ENCODE results near the gene TNFRSF21. TPM values are rescaled to one million over a fixed set of nuclear protein-coding genes. Genes with fewer than 3 reads are reported as not detected.

Gene TNFRSF21
- total RNA-seq, 2 experiments from 2014 or later = 28.1 to 36.5 TPM

DNA sequence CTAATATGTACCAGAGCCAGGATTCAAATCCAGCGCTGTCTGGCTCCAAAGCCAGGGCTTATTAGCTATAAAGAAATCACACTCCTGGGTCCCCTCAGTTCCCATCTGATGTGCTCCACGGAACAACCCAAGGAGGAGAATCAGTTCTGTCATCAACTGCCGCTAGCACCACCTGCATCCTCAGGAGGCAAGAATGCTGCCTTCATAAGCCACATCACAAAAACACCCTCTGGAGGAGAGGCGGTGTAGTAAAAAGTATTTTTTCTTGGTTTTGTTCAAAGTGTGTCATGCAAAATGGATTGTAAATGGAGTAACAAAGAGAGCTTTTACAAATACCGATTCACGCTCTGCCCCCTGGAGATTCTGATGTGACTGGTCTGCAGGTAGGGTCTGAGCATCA is 57.1 kb downstream of the TNFRSF21 start:
- H4K20me1 ChIP-seq (ENCODE audit: insufficient read depth, low read length) = no peaks in the 10 kb centered on the region
- ChIA-PET POLR2A (interaction anchor here (0.6 to 1.2 kb wide), 4 partner anchors 10 to 201 kb away, joined by 3 read pairs; no protein-coding TSS in a partner anchor), CTCF (ENCODE audit: unreplicated experiment) (interaction anchor here (0.5 kb wide), 1 partner anchor 158 kb away, joined by 3 read pairs; no protein-coding TSS in a partner anchor)
- no peaks in the 10 kb centered on the region for H3K9me2 ChIP-seq (ENCODE audit: insufficient read depth, low read length)
- H3K4me2 ChIP-seq (ENCODE audit: low read length) = peak overlapping the region; percentile 17; the same call in 1 of the 2 replicates
- intact Hi-C loops (cut with micrococcal nuclease; ENCODE audit: unreplicated experiment) = no loop called here
- H3K27ac ChIP-seq (ENCODE audit: low read depth, low read length, poor library complexity, severe bottlenecking) = peak overlapping the region; percentile 99
- H3K4me3 ChIP-seq (ENCODE audit: low read depth, low read length, poor library complexity, severe bottlenecking) = no peak overlapping the region
- TF ChIP-seq EZH2phosphoT487 (IDR thresholded peaks at IDR 0.05; ENCODE audit: borderline replicate concordance, low read depth, low read length) (no peak), CTCF (conservative IDR thresholded peaks at IDR 0.05; ENCODE audit: low read length) (peak; percentile 63)
- H3K36me3 ChIP-seq (ENCODE audit: insufficient read depth, low read length) = peaks cover 86% of the 10 kb centered on the region
- no peaks in the 10 kb centered on the region; the same call in 1 of the 2 replicates for H3K9me3 ChIP-seq (ENCODE audit: low read length)
- peaks cover 45% of the 10 kb centered on the region; the same call in 1 of the 2 replicates for H3K79me2 ChIP-seq (ENCODE audit: insufficient read depth, low read depth, low read length)
- BruUV-seq (replicated peaks) = no TSS peak
- no peak overlapping the region for H2AFZ ChIP-seq (ENCODE audit: low read length)
- peaks cover 62% of the 10 kb centered on the region for H3K4me1 ChIP-seq (ENCODE audit: insufficient read depth, low read length, poor library complexity, severe bottlenecking)
- DNase-seq (ENCODE audit: low spot score) = peak; percentile 75

GRCh38 chr6:47251396-47251795 is 58.3 kb downstream of the TNFRSF21 start:
- BruUV-seq (replicated peaks) = no TSS peak
- no peaks in the 10 kb centered on the region for H4K20me1 ChIP-seq (ENCODE audit: insufficient read depth, low read length)
- no peaks in the 10 kb centered on the region for H3K9me2 ChIP-seq (ENCODE audit: insufficient read depth, low read length)
- H3K4me3 ChIP-seq (ENCODE audit: low read depth, low read length, poor library complexity, severe bottlenecking) = no peak overlapping the region
- H3K4me1 ChIP-seq (ENCODE audit: insufficient read depth, low read length, poor library complexity, severe bottlenecking) = peaks cover 73% of the 10 kb centered on the region
- H3K4me2 ChIP-seq (ENCODE audit: low read length) = no peak overlapping the region
- no peak for DNase-seq (ENCODE audit: low spot score)
- H3K27ac ChIP-seq (ENCODE audit: low read depth, low read length, poor library complexity, severe bottlenecking) = peak overlapping the region; percentile 99
- ChIA-PET POLR2A (interaction anchor here (0.6 to 2.9 kb wide), 11 partner anchors 9 to 362 kb away, joined by 3 to 16 read pairs (median 4); no protein-coding TSS in a partner anchor), CTCF (ENCODE audit: unreplicated experiment) (no interaction called here)
- intact Hi-C loops (cut with micrococcal nuclease; ENCODE audit: unreplicated experiment) = no loop called here
- peaks cover 75% of the 10 kb centered on the region for H3K36me3 ChIP-seq (ENCODE audit: insufficient read depth, low read length)
- peaks cover 39% of the 10 kb centered on the region; the same call in 1 of the 2 replicates for H3K79me2 ChIP-seq (ENCODE audit: insufficient read depth, low read depth, low read length)
- TF ChIP-seq EZH2phosphoT487 (IDR thresholded peaks at IDR 0.05; ENCODE audit: borderline replicate concordance, low read depth, low read length) = no peak
- no peak for TF ChIP-seq CTCF (conservative IDR thresholded peaks at IDR 0.05; ENCODE audit: low read length)
- no peak overlapping the region for H2AFZ ChIP-seq (ENCODE audit: low read length)
- no peaks in the 10 kb centered on the region; the same call in 1 of the 2 replicates for H3K9me3 ChIP-seq (ENCODE audit: low read length)

DNA sequence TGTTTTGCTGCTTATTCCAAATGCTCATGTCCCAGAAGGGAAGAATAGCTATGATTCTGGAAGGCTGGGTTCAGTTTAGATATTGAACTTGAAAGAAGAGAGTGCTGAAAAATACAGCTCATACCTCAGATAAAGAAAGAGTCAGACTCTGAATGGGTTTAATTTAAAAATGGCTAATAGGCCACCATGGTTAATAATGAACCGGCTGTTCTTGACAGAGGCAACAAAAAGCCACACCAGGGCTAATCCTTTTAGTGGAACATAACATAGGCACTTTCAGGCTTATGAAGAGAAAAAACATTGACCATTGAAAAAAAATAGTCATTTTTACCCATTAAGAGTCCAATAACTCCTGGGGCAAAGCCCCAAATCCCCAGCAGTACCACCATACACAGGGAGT is 59.4 kb downstream of the TNFRSF21 start:
- Histone ChIP-seq H3K9me2 (ENCODE audit: insufficient read depth, low read length) (no peaks in the 10 kb centered on the region), H4K20me1 (ENCODE audit: insufficient read depth, low read length) (no peaks in the 10 kb centered on the region), H3K36me3 (ENCODE audit: insufficient read depth, low read length) (peaks cover 64% of the 10 kb centered on the region), H3K27ac (ENCODE audit: low read depth, low read length, poor library complexity, severe bottlenecking) (peak overlapping the region; percentile 99), H3K79me2 (ENCODE audit: insufficient read depth, low read depth, low read length) (peaks cover 37% of the 10 kb centered on the region; the same call in 1 of the 2 replicates), H2AFZ (ENCODE audit: low read length) (no peak overlapping the region), H3K4me3 (ENCODE audit: low read depth, low read length, poor library complexity, severe bottlenecking) (peak overlapping the region; percentile 2), H3K9me3 (ENCODE audit: low read length) (no peaks in the 10 kb centered on the region; the same call in 1 of the 2 replicates), H3K4me2 (ENCODE audit: low read length) (peak overlapping the region; percentile 10; the same call in 1 of the 2 replicates), H3K4me1 (ENCODE audit: insufficient read depth, low read length, poor library complexity, severe bottlenecking) (peaks cover 84% of the 10 kb centered on the region)
- ChIA-PET POLR2A (interaction anchor here (0.8 to 7.3 kb wide), 11 partner anchors 9 to 184 kb away, joined by 3 to 48 read pairs (median 6); no protein-coding TSS in a partner anchor), CTCF (ENCODE audit: unreplicated experiment) (interaction anchor here (1.6 kb wide), 1 partner anchor 58 kb away, joined by 5 read pairs; no protein-coding TSS in a partner anchor)
- no peak for DNase-seq (ENCODE audit: low spot score)
- BruUV-seq (replicated peaks) = no TSS peak
- TF ChIP-seq CTCF (conservative IDR thresholded peaks at IDR 0.05; ENCODE audit: low read length) = no peak
- no peak for TF ChIP-seq EZH2phosphoT487 (IDR thresholded peaks at IDR 0.05; ENCODE audit: borderline replicate concordance, low read depth, low read length)
- intact Hi-C loops (cut with micrococcal nuclease; ENCODE audit: unreplicated experiment) = no loop called here
